GM23338 (cell line): ENCODE data around the gene CRY1.

Source experiments
- CREB1 ChIP-seq: fragments of 250-450 bp; sonication (Bioruptor Pico); IDR thresholded peaks from 2 replicates; pipeline ENCODE4 v1.5.0; 2020; ENCODE audit warnings: low read depth, mild to moderate bottlenecking, moderate library complexity
- CTCF ChIP-seq, 2 experiments: fragments of 200-600 bp in 1 of 2; sonication (generic) in 1 of 2; conservative IDR thresholded peaks; 2 replicates each; pipeline versions ENCODE4 v1.5.1 to v1.6.1; 2016 to 2017; ENCODE audit warnings: antibody characterized with exemption in 2 of 2, low read depth in 2 of 2, mild to moderate bottlenecking in 2 of 2, moderate library complexity in 1 of 2
- EZH2 ChIP-seq: fragments of 200-600 bp; sonication (generic); IDR thresholded peaks from one replicate; pipeline ENCODE4 v1.8.0; 2017; ENCODE audit warnings: antibody characterized with exemption, mild to moderate bottlenecking, low read depth; ENCODE audit not compliant: unreplicated experiment
- EZH2phosphoT487 ChIP-seq: fragments of 200-600 bp; sonication (generic); IDR thresholded peaks from one replicate; pipeline ENCODE4 v1.8.1; 2018; ENCODE audit warnings: antibody characterized with exemption; ENCODE audit not compliant: unreplicated experiment
- JUNB ChIP-seq: IDR thresholded peaks from one replicate; pipeline ENCODE4 v1.6.1; 2016; ENCODE audit warnings: antibody characterized with exemption; ENCODE audit not compliant: unreplicated experiment
- NANOG ChIP-seq: IDR thresholded peaks from 2 replicates; pipeline ENCODE4 v1.6.1; 2016; ENCODE audit warnings: antibody characterized with exemption, borderline replicate concordance
- POLR2AphosphoS5 ChIP-seq: IDR thresholded peaks from 2 replicates; pipeline ENCODE4 v1.6.1; 2016; ENCODE audit warnings: antibody characterized with exemption, low read depth
- ZNF114 ChIP-seq: fragments of 250-450 bp; sonication (Bioruptor Pico); IDR thresholded peaks from 2 replicates; pipeline ENCODE4 v1.5.0; 2020; ENCODE audit warnings: mild to moderate bottlenecking, moderate library complexity
- ZNF331 ChIP-seq: fragments of 250-450 bp; sonication (Bioruptor Pico); IDR thresholded peaks from 2 replicates; pipeline ENCODE4 v1.5.0; 2020; ENCODE audit warnings: low read depth, mild to moderate bottlenecking, moderate library complexity
- ZNF462 ChIP-seq: fragments of 250-450 bp; sonication (Bioruptor Pico); IDR thresholded peaks from 2 replicates; pipeline ENCODE4 v1.5.0; 2020; ENCODE audit warnings: mild to moderate bottlenecking, moderate library complexity
- TF ChIP-seq, protein P1 (sequence below): IDR thresholded peaks from one replicate; pipeline ENCODE4 v1.6.1; 2018; ENCODE audit warnings: antibody characterized with exemption; ENCODE audit not compliant: unreplicated experiment
- TF ChIP-seq, protein P2 (sequence below): IDR thresholded peaks from 2 replicates; pipeline ENCODE4 v1.6.1; 2016; ENCODE audit warnings: antibody characterized with exemption

- TF ChIP-seq CTCF (conservative IDR thresholded peaks at IDR 0.05; ENCODE audit: low read depth in 2 of 2) (no peak), POLR2AphosphoS5 (no peak), EZH2phosphoT487 (no peak), EZH2 (no peak), ZNF114 (no peak), CREB1 (CRISPR knock-in tag) (no peak), JUNB (no peak), ZNF331 (CRISPR knock-in tag) (no peak), ZNF462 (no peak), NANOG (no peak)
- TF ChIP-seq, protein P1, sequence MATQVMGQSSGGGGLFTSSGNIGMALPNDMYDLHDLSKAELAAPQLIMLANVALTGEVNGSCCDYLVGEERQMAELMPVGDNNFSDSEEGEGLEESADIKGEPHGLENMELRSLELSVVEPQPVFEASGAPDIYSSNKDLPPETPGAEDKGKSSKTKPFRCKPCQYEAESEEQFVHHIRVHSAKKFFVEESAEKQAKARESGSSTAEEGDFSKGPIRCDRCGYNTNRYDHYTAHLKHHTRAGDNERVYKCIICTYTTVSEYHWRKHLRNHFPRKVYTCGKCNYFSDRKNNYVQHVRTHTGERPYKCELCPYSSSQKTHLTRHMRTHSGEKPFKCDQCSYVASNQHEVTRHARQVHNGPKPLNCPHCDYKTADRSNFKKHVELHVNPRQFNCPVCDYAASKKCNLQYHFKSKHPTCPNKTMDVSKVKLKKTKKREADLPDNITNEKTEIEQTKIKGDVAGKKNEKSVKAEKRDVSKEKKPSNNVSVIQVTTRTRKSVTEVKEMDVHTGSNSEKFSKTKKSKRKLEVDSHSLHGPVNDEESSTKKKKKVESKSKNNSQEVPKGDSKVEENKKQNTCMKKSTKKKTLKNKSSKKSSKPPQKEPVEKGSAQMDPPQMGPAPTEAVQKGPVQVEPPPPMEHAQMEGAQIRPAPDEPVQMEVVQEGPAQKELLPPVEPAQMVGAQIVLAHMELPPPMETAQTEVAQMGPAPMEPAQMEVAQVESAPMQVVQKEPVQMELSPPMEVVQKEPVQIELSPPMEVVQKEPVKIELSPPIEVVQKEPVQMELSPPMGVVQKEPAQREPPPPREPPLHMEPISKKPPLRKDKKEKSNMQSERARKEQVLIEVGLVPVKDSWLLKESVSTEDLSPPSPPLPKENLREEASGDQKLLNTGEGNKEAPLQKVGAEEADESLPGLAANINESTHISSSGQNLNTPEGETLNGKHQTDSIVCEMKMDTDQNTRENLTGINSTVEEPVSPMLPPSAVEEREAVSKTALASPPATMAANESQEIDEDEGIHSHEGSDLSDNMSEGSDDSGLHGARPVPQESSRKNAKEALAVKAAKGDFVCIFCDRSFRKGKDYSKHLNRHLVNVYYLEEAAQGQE: no peak
- TF ChIP-seq, protein P2, sequence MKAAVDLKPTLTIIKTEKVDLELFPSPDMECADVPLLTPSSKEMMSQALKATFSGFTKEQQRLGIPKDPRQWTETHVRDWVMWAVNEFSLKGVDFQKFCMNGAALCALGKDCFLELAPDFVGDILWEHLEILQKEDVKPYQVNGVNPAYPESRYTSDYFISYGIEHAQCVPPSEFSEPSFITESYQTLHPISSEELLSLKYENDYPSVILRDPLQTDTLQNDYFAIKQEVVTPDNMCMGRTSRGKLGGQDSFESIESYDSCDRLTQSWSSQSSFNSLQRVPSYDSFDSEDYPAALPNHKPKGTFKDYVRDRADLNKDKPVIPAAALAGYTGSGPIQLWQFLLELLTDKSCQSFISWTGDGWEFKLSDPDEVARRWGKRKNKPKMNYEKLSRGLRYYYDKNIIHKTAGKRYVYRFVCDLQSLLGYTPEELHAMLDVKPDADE: no peak
Observed at GRCh38 chr12:107045186-107045585, 48.2 kb downstream of the CRY1 start.
